ENCODE results near the gene CDHR5.

The CDHR5 gene

GRCh38 chr11:568306-569157, 56.2 kb downstream of the CDHR5 start:
- DNase-seq (ENCODE audit: low read depth in 2 of 3, low spot score in 2 of 3) = peak; percentile 78 to 91 (median 80)

GRCh38 chr11:567629-568292, 57.0 kb downstream of the CDHR5 start:
- DNase-seq (ENCODE audit: low read depth in 2 of 3, low spot score in 2 of 3) = no peak

- no peak for DNase-seq (ENCODE audit: low read depth in 2 of 3, low spot score in 2 of 3)
These were observed 57.6 kb downstream of the CDHR5 start for GRCh38 chr11:567011-567628.
